ENCODE measurements around the gene GPR12.

GPR12 gene

DNA sequence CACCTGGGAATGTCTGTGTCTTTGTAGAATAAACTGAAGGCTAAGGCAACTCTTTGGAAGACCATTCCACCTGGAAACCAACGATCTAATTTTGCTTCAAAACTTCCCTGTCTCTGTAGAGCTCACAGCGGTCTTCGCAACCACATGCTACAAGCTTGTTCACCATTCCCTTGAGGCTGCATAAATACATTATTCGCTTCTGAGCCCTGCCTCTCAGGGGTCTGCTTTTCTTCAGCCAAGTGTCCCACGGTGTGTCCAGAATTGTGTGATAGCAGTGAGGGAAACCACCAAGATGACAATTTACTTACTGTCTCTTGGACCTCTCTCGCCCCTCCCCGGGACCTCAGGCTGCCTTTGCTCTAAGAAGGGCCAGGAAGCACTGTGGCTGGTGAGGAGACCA is 51.1 kb downstream of the GPR12 start:
- CTCF ChIA-PET = interaction anchor here (0.6 to 7.4 kb wide), 4 partner anchors 11 to 185 kb away, joined by 3 to 48 read pairs (median 4); no protein-coding TSS in a partner anchor
- no peak overlapping the region for H3K4me3 ChIP-seq (ENCODE audit: low read depth, low read length)
- H3K36me3 ChIP-seq (ENCODE audit: control insufficient read depth in 2 of 2, insufficient read depth in 1 of 2, low read length in 2 of 2) = no peaks in the 10 kb centered on the region
- TF ChIP-seq, protein P1, sequence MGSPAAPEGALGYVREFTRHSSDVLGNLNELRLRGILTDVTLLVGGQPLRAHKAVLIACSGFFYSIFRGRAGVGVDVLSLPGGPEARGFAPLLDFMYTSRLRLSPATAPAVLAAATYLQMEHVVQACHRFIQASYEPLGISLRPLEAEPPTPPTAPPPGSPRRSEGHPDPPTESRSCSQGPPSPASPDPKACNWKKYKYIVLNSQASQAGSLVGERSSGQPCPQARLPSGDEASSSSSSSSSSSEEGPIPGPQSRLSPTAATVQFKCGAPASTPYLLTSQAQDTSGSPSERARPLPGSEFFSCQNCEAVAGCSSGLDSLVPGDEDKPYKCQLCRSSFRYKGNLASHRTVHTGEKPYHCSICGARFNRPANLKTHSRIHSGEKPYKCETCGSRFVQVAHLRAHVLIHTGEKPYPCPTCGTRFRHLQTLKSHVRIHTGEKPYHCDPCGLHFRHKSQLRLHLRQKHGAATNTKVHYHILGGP (tag by site-specific recombination; IDR thresholded peaks at IDR 0.05) = no peak
- TF ChIP-seq ZNF501 (tag by site-specific recombination; IDR thresholded peaks at IDR 0.05) = no peak
- no peak for TF ChIP-seq ZNF121 (tag by site-specific recombination; IDR thresholded peaks at IDR 0.05)
- TF ChIP-seq REPIN1 (tag by site-specific recombination; IDR thresholded peaks at IDR 0.05; ENCODE audit: low read depth) = no peak
- TF ChIP-seq ZNF366 (tag by site-specific recombination; conservative IDR thresholded peaks at IDR 0.05) = no peak
- TF ChIP-seq ZSCAN23 (tag by site-specific recombination; IDR thresholded peaks at IDR 0.05) = no peak
- no peak for TF ChIP-seq FEZF1 (tag by site-specific recombination; IDR thresholded peaks at IDR 0.05)
- TF ChIP-seq OSR2 (tag by site-specific recombination; IDR thresholded peaks at IDR 0.05) = no peak
- TF ChIP-seq, protein P2, sequence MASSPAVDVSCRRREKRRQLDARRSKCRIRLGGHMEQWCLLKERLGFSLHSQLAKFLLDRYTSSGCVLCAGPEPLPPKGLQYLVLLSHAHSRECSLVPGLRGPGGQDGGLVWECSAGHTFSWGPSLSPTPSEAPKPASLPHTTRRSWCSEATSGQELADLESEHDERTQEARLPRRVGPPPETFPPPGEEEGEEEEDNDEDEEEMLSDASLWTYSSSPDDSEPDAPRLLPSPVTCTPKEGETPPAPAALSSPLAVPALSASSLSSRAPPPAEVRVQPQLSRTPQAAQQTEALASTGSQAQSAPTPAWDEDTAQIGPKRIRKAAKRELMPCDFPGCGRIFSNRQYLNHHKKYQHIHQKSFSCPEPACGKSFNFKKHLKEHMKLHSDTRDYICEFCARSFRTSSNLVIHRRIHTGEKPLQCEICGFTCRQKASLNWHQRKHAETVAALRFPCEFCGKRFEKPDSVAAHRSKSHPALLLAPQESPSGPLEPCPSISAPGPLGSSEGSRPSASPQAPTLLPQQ (tag by site-specific recombination; IDR thresholded peaks at IDR 0.05) = no peak
- TF ChIP-seq ZNF423 (tag by site-specific recombination; IDR thresholded peaks at IDR 0.05) = no peak
- no peak for TF ChIP-seq ZSCAN30 (tag by site-specific recombination; IDR thresholded peaks at IDR 0.05)
- no peaks in the 10 kb centered on the region for H3K4me1 ChIP-seq (ENCODE audit: control insufficient read depth, insufficient read depth, low read length)
- no peaks in the 10 kb centered on the region for H3K9me3 ChIP-seq (ENCODE audit: control insufficient read depth, insufficient read depth, low read depth, low read length)
- no peak overlapping the region for H3K27ac ChIP-seq (ENCODE audit: extremely low read depth, low read depth, low read length)
- POLR2A ChIA-PET = no interaction called here

- no peaks in the 10 kb centered on the region for H3K4me1 ChIP-seq (ENCODE audit: control insufficient read depth, insufficient read depth, low read length)
- H3K4me3 ChIP-seq (ENCODE audit: low read depth, low read length) = no peak overlapping the region
- H3K9me3 ChIP-seq (ENCODE audit: control insufficient read depth, insufficient read depth, low read depth, low read length) = no peaks in the 10 kb centered on the region
- H3K36me3 ChIP-seq (ENCODE audit: control insufficient read depth in 2 of 2, insufficient read depth in 1 of 2, low read length in 2 of 2) = no peaks in the 10 kb centered on the region
- TF ChIP-seq ZIC2 (tag by site-specific recombination; IDR thresholded peaks at IDR 0.05) (peak; percentile 15; the same call in 1 of the 2 replicates), ZNF324 (tag by site-specific recombination; IDR thresholded peaks at IDR 0.05) (no peak), ZNF530 (tag by site-specific recombination; IDR thresholded peaks at IDR 0.05; ENCODE audit: low read depth) (no peak), GLIS2 (tag by site-specific recombination; IDR thresholded peaks at IDR 0.05) (peak; percentile 10; the same call in 1 of the 2 replicates), ZNF48 (tag by site-specific recombination; IDR thresholded peaks at IDR 0.05) (no peak)
- ChIA-PET POLR2A (no interaction called here), CTCF (interaction anchor here (0.6 to 7.4 kb wide), 7 partner anchors 13 to 223 kb away, joined by 3 to 48 read pairs (median 4); no protein-coding TSS in a partner anchor)
- no peak overlapping the region for H3K27ac ChIP-seq (ENCODE audit: extremely low read depth, low read depth, low read length)
These were observed 52.6 kb downstream of the GPR12 start for GRCh38 chr13:26708007-26708297.

- ChIA-PET CTCF (interaction anchor here (0.6 to 7.4 kb wide), 13 partner anchors 9 to 1437 kb away, joined by 3 to 48 read pairs (median 3); no protein-coding TSS in a partner anchor), POLR2A (no interaction called here)
- H3K36me3 ChIP-seq (ENCODE audit: control insufficient read depth in 2 of 2, insufficient read depth in 1 of 2, low read length in 2 of 2) = no peaks in the 10 kb centered on the region
- no peaks in the 10 kb centered on the region for H3K9me3 ChIP-seq (ENCODE audit: control insufficient read depth, insufficient read depth, low read depth, low read length)
- no peaks in the 10 kb centered on the region for H3K4me1 ChIP-seq (ENCODE audit: control insufficient read depth, insufficient read depth, low read length)
- H3K4me3 ChIP-seq (ENCODE audit: low read depth, low read length) = no peak overlapping the region
- no peak overlapping the region for H3K27ac ChIP-seq (ENCODE audit: extremely low read depth, low read depth, low read length)
- TF ChIP-seq CTCF (tag by site-specific recombination; IDR thresholded peaks at IDR 0.05) (peak; percentile 37; the same call in 1 of the 2 replicates), HIC1 (tag by site-specific recombination; IDR thresholded peaks at IDR 0.05) (no peak), ZNF623 (tag by site-specific recombination; IDR thresholded peaks at IDR 0.05) (no peak), ZNF138 (tag by site-specific recombination; IDR thresholded peaks at IDR 0.05; ENCODE audit: borderline replicate concordance) (no peak), ZNF654 (tag by site-specific recombination; IDR thresholded peaks at IDR 0.05; ENCODE audit: low read depth) (peak; percentile 59), ZNF112 (tag by site-specific recombination; IDR thresholded peaks at IDR 0.05) (no peak)
- TF ChIP-seq, protein P3, sequence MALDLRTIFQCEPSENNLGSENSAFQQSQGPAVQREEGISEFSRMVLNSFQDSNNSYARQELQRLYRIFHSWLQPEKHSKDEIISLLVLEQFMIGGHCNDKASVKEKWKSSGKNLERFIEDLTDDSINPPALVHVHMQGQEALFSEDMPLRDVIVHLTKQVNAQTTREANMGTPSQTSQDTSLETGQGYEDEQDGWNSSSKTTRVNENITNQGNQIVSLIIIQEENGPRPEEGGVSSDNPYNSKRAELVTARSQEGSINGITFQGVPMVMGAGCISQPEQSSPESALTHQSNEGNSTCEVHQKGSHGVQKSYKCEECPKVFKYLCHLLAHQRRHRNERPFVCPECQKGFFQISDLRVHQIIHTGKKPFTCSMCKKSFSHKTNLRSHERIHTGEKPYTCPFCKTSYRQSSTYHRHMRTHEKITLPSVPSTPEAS (tag by site-specific recombination; IDR thresholded peaks at IDR 0.05) = peak; percentile 64
These were observed 53.2 kb downstream of the GPR12 start for GRCh38 chr13:26707122-26708006.

Data from HEK293 (cell line).